MCF 10A (cell line): ENCODE data around the gene PRRT1B. TPM values are rescaled to one million over a fixed set of nuclear protein-coding genes. Genes with fewer than 3 reads are reported as not detected.

Experiments used
- BruUV-seq: library from RNA; stranded (reverse); fragments of 400-500 nt; replicated peaks from 2 replicates; lab custom pipeline; 2021; lab: Mats Ljungman, UMichigan
- CTCF ChIA-PET: fragments of 300-600 bp; sonication (Branson Sonifier 250); formaldehyde crosslinking; extraction: SDS; loops from one replicate; lab custom pipeline; 2021; ENCODE audit warnings: antibody characterized with exemption, inconsistent platforms; lab: Yijun Ruan, JAX
- POLR2A ChIA-PET: fragments of 300-600, 350-650 bp; sonication (Branson Sonifier 250); formaldehyde crosslinking; extraction: SDS; loops from one replicate; lab custom pipeline; 2020; ENCODE audit warnings: antibody characterized with exemption, inconsistent platforms; lab: Yijun Ruan, JAX
- DNase-seq: peaks from one replicate; pipeline ENCODE4 v3.0.0-alpha.2; 2018; ENCODE audit not compliant: unreplicated experiment
- H3K27ac Mint-ChIP-seq: one replicate; pipeline ENCODE4 v1.8.0; 2022; ENCODE audit warnings: mild to moderate bottlenecking, low read depth, mixed read lengths; ENCODE audit not compliant: unreplicated experiment
- H3K27me3 Mint-ChIP-seq: one replicate; pipeline ENCODE4 v1.8.0; 2022; ENCODE audit warnings: mixed read lengths; ENCODE audit not compliant: insufficient read depth, unreplicated experiment
- H3K36me3 Mint-ChIP-seq: one replicate; pipeline ENCODE4 v1.8.0; 2022; ENCODE audit warnings: mild to moderate bottlenecking, moderate library complexity, mixed read lengths; ENCODE audit not compliant: insufficient read depth, unreplicated experiment
- H3K4me1 Mint-ChIP-seq: one replicate; pipeline ENCODE4 v1.8.0; 2022; ENCODE audit warnings: mixed read lengths; ENCODE audit not compliant: insufficient read depth, unreplicated experiment
- H3K4me3 Mint-ChIP-seq: one replicate; pipeline ENCODE4 v1.8.0; 2022; ENCODE audit warnings: mild to moderate bottlenecking, moderate library complexity, mixed read lengths; ENCODE audit not compliant: unreplicated experiment
- H3K9me3 Mint-ChIP-seq: one replicate; pipeline ENCODE4 v1.8.0; 2022; ENCODE audit warnings: mixed read lengths; ENCODE audit not compliant: unreplicated experiment
- intact Hi-C: fragments of 100-400 bp; cut with micrococcal nuclease; formaldehyde crosslinking; loops from 2 replicates; pipeline ENCODE4 v1.14.1; 2022
- total RNA-seq: library from RNA; stranded (reverse); gene quantifications from 2 replicates; pipeline ENCODE4 v1.2.3, GENCODE V29; 2022
- TF ChIP-seq, protein P1 (sequence below): fragments of 200-600 bp; IDR thresholded peaks from one replicate; pipeline ENCODE4 v1.8.0; 2022; ENCODE audit warnings: antibody characterized with exemption, mild to moderate bottlenecking; ENCODE audit not compliant: unreplicated experiment

PRRT1B gene
- total RNA-seq, 1 experiment from 2014 or later, result not detected

DNA sequence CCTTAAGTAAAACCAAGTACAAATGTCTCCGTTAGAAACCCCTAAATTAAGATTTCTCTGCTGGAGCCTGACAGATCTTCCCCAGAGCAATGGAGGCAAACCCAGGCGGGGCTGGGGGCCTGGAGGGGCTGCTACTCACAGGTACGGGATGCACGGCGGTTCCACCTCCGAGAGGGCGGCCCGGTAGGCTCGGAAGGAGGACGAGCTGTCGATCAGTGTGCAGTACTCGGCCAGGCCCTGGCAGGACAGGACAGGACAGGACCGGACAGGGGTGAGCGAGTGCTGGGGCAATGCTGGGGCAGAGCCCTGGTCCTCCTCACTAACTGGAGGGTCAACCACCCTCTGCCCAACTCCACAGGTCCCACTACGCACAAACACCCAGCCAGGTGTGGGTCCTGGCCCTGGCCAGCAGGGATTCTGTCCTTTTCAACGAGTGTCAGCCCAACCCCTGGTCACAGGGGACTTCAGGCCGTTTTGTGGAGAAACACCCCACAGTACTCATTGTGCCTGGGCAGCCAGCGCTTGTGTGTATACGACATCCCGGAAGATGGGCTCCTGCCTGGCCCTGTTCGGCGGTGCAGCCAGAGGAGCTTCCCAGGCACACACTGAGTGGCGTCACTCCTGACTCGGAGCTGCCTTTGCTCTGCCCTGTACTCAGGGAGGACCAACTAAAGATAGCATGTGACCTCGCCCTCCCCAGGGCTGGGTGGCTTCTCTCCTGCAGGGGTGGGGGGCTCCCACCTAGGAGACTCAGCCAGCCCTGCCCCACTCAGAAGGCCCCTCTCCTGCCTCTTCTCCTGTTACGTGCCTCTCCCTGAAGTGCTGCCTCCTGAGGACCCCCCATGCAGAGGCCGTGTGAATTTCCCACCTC, 37.4 kb downstream of the PRRT1B start:
- Mint-ChIP-seq H3K27ac (no peak overlapping the region), H3K36me3 (peaks cover 28% of the 10 kb centered on the region), H3K4me3 (no peak overlapping the region), H3K27me3 (no peaks in the 10 kb centered on the region), H3K4me1 (no peaks in the 10 kb centered on the region), H3K9me3 (no peaks in the 10 kb centered on the region)
- CTCF ChIA-PET, result no interaction called here
- intact Hi-C loops, result no loop called here
- TF ChIP-seq, protein P1, sequence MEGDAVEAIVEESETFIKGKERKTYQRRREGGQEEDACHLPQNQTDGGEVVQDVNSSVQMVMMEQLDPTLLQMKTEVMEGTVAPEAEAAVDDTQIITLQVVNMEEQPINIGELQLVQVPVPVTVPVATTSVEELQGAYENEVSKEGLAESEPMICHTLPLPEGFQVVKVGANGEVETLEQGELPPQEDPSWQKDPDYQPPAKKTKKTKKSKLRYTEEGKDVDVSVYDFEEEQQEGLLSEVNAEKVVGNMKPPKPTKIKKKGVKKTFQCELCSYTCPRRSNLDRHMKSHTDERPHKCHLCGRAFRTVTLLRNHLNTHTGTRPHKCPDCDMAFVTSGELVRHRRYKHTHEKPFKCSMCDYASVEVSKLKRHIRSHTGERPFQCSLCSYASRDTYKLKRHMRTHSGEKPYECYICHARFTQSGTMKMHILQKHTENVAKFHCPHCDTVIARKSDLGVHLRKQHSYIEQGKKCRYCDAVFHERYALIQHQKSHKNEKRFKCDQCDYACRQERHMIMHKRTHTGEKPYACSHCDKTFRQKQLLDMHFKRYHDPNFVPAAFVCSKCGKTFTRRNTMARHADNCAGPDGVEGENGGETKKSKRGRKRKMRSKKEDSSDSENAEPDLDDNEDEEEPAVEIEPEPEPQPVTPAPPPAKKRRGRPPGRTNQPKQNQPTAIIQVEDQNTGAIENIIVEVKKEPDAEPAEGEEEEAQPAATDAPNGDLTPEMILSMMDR, result no peak
- DNase-seq, result no peak
- POLR2A ChIA-PET, result no interaction called here
- no TSS peak for BruUV-seq

DNA sequence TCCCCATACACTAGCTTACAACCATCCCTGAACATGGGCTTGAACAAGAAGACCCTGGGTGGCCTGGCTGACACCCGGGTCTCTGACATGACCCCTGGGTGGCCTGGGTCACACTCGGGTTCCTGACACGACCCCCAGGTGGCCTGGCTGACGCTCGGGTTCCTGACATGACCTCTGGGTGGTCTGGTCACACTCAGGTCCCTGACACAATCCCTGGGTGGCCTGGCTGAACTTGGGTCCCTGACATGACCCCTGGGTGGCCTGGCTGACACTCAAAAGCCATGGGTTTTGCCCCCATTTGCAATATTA, 38.0 kb downstream of the PRRT1B start:
- Mint-ChIP-seq H3K36me3 (peaks cover 22% of the 10 kb centered on the region), H3K9me3 (no peaks in the 10 kb centered on the region), H3K27ac (no peak overlapping the region), H3K4me3 (no peak overlapping the region), H3K4me1 (no peaks in the 10 kb centered on the region), H3K27me3 (no peaks in the 10 kb centered on the region)
- ChIA-PET POLR2A (no interaction called here), CTCF (no interaction called here)
- DNase-seq, result no peak
- no TSS peak for BruUV-seq
- TF ChIP-seq, protein P1, result no peak
- intact Hi-C loops, result no loop called here

DNA sequence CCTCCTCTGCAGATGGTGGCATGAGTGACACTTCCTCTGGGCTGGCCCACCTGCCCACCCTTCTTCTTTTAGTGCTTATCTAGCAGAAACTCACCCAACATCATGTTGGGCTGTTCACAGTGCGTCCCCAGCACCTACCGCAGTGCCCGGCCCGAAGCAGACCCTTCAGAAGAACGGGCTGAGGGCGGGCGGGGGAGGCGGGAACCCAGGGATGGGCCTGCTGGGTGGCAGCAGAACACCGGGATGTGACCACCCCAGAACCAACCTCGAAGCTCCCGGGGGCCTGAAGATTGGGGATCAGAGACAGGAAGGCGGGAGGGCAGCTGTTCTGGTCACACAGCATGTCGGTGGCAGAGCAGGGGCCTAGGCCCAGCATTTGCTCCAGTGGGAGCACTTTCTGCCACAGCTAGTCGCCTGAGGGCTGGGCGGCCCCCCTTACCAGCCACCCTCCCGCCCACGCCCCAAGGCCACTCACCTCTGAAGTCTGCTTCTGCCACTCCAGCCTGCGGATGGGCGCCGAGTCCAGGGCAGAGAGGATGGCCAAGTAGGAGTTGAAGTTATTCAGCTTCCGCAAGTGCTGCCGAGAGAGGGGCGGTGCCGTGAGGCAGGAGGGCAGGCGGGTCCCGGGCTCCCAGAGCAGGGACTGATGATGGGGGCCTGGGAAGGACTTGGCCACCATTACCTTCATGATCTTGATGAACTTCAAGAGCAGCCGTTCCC, 38.7 kb downstream of the PRRT1B start:
- no peaks in the 10 kb centered on the region for H3K9me3 Mint-ChIP-seq
- intact Hi-C loops, result no loop called here

DNA sequence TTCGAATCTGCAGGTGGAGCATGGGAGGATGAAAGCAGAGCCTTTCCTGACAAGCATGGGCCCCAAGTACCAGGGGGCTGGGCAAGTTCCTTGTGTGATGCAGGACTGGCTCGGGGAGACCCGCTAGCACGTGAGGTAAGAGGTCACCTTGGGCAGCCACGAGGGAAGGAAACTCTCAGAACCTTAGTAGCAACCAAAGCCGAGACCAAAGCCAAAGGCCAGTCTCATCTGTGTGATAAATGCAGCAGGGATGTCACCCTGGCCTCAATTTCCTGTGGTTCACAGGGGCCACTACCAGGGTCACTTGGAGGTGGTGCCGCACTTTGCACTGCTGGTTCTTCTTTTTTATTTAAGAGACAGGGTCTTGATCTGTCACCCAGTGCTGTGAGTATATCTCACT, 39.5 kb downstream of the PRRT1B start:
- intact Hi-C loops, result no loop called here
- no peak for DNase-seq
- Mint-ChIP-seq H3K27me3 (no peaks in the 10 kb centered on the region), H3K9me3 (no peaks in the 10 kb centered on the region), H3K4me3 (no peak overlapping the region), H3K27ac (no peak overlapping the region), H3K4me1 (no peaks in the 10 kb centered on the region), H3K36me3 (peaks cover 22% of the 10 kb centered on the region)
- BruUV-seq, result no TSS peak
- TF ChIP-seq, protein P1, result no peak
- POLR2A ChIA-PET, result no interaction called here
- CTCF ChIA-PET, result interaction anchor here (1.8 kb wide), 1 partner anchor 155 kb away, joined by 7 read pairs; the partner anchor contains the start of gene RAPGEF1

More for the DNA sequence above, 38.7 kb downstream of the PRRT1B start:
- CTCF ChIA-PET, result interaction anchor here (1.8 kb wide), 1 partner anchor 156 kb away, joined by 7 read pairs; the partner anchor contains the start of gene RAPGEF1
- BruUV-seq, result no TSS peak
- no peak overlapping the region for H3K4me3 Mint-ChIP-seq
- H3K27me3 Mint-ChIP-seq, result no peaks in the 10 kb centered on the region
- TF ChIP-seq, protein P1, result no peak
- H3K4me1 Mint-ChIP-seq, result no peaks in the 10 kb centered on the region
- no peak for DNase-seq
- POLR2A ChIA-PET, result no interaction called here
- H3K36me3 Mint-ChIP-seq, result peaks cover 22% of the 10 kb centered on the region
- H3K27ac Mint-ChIP-seq, result no peak overlapping the region
